ENCODE results near the gene CRLF3.

DNA sequence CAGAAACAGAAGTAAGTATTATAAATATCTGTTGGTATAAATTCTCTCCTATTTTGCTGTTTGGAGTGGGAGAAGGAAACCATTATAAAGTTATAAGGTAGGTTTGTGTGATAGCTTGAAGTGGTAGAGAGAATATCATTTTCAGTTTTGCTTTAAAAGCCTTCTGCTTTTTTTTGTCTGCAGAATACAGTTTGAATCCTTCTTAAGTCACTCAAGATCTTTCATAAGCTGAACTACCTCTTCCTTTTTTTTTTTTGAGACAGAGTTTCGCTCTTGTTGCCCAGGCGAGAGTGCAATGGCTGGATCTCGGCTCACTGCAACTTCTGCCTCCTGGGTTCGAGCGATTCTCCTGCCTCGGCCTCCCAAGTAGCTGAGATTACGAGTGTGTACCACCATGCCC, 16.3 kb upstream of the CRLF3 start:
- TF ChIP-seq, protein P1, sequence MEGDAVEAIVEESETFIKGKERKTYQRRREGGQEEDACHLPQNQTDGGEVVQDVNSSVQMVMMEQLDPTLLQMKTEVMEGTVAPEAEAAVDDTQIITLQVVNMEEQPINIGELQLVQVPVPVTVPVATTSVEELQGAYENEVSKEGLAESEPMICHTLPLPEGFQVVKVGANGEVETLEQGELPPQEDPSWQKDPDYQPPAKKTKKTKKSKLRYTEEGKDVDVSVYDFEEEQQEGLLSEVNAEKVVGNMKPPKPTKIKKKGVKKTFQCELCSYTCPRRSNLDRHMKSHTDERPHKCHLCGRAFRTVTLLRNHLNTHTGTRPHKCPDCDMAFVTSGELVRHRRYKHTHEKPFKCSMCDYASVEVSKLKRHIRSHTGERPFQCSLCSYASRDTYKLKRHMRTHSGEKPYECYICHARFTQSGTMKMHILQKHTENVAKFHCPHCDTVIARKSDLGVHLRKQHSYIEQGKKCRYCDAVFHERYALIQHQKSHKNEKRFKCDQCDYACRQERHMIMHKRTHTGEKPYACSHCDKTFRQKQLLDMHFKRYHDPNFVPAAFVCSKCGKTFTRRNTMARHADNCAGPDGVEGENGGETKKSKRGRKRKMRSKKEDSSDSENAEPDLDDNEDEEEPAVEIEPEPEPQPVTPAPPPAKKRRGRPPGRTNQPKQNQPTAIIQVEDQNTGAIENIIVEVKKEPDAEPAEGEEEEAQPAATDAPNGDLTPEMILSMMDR (IDR thresholded peaks at IDR 0.05; ENCODE audit: insufficient read depth, low read length, poor library complexity, severe bottlenecking) = no peak
- TF ChIP-seq EZH2phosphoT487 (conservative IDR thresholded peaks at IDR 0.05; ENCODE audit: low read length) = no peak
